Mesendoderm (in vitro differentiated cells): Measurements from ENCODE around the gene OR5K2.

Source experiments
- DNase-seq: peaks from one replicate; pipeline ENCODE4 v3.0.0; 2013
- H2AK5ac ChIP-seq: 2 replicates; pipeline ENCODE4 v1.6.1; 2013; ENCODE audit warnings: low read length, inconsistent platforms
- H2BK120ac ChIP-seq: 2 replicates; pipeline ENCODE4 v1.6.1; 2013; ENCODE audit warnings: low read depth, mild to moderate bottlenecking, low read length, moderate library complexity, mixed read lengths
- H2BK15ac ChIP-seq: replicated peaks from 2 replicates; pipeline ENCODE4 v1.6.1; 2013; ENCODE audit warnings: low read depth, mild to moderate bottlenecking, moderate library complexity
- H2BK5ac ChIP-seq: 2 replicates; pipeline ENCODE4 v1.6.1; 2013; ENCODE audit warnings: low read length, inconsistent platforms
- H3K18ac ChIP-seq: 2 replicates; pipeline ENCODE4 v1.6.1; 2013; ENCODE audit warnings: mild to moderate bottlenecking, low read length, mixed read lengths
- H3K23ac ChIP-seq: one replicate; pipeline ENCODE4 v1.6.1; 2013; ENCODE audit warnings: low read length
- H3K27ac ChIP-seq: 2 replicates; pipeline ENCODE4 v1.5.1; 2013; ENCODE audit warnings: low read depth, mild to moderate bottlenecking, inconsistent platforms, low read length, moderate library complexity
- H3K27me3 ChIP-seq: 2 replicates; pipeline ENCODE4 v1.6.1; 2013; ENCODE audit warnings: low read length, control low read depth, mild to moderate bottlenecking, inconsistent platforms; ENCODE audit not compliant: insufficient read depth, poor library complexity
- H3K36me3 ChIP-seq: 2 replicates; pipeline ENCODE4 v1.6.1; 2013; ENCODE audit warnings: low read length, inconsistent platforms; ENCODE audit not compliant: control insufficient read depth, insufficient read depth
- H3K4ac ChIP-seq: one replicate; pipeline ENCODE4 v1.6.1; 2013; ENCODE audit warnings: low read depth, mild to moderate bottlenecking, low read length, moderate library complexity
- H3K4me1 ChIP-seq: 2 replicates; pipeline ENCODE4 v1.6.1; 2013; ENCODE audit warnings: low read depth, low read length, inconsistent platforms; ENCODE audit not compliant: control insufficient read depth
- H3K4me2 ChIP-seq: 2 replicates; pipeline ENCODE4 v1.6.1; 2013; ENCODE audit warnings: low read length
- H3K4me3 ChIP-seq: 2 replicates; pipeline ENCODE4 v1.5.1; 2013; ENCODE audit warnings: mild to moderate bottlenecking, low read length
- H3K56ac ChIP-seq: one replicate; pipeline ENCODE4 v1.6.1; 2013; ENCODE audit warnings: low read length
- H3K79me1 ChIP-seq: 2 replicates; pipeline ENCODE4 v1.6.1; 2013; ENCODE audit warnings: low read length, inconsistent platforms
- H3K79me2 ChIP-seq: 2 replicates; pipeline ENCODE4 v1.6.1; 2013; ENCODE audit warnings: mild to moderate bottlenecking, low read length; ENCODE audit not compliant: control insufficient read depth, insufficient read depth
- H3K9ac ChIP-seq: 2 replicates; pipeline ENCODE4 v1.6.1; 2013; ENCODE audit warnings: low read length, inconsistent platforms
- H4K5ac ChIP-seq: one replicate; pipeline ENCODE4 v1.6.1; 2013; ENCODE audit warnings: low read length
- H4K8ac ChIP-seq: one replicate; pipeline ENCODE4 v1.6.1; 2013; ENCODE audit warnings: low read depth, mild to moderate bottlenecking, control low read depth, low read length, moderate library complexity
- WGBS: extraction: QIAGEN DNeasy Blood & Tissue Kit; methylation state at CpG from one replicate; pipeline ENCODE4 v1.1.7; 2013; ENCODE audit warnings: low lambda C conversion rate, missing lambda C conversion rate; ENCODE audit not compliant: insufficient coverage; ENCODE audit errors: extremely low coverage; 5-methylcytosine and 5-hydroxymethylcytosine counted together

The OR5K2 gene

GRCh38 chr3:98460220-98460619 lies 37.3 kb upstream of the OR5K2 start:
- Histone ChIP-seq H3K23ac (no peak overlapping the region), H4K8ac (no peak overlapping the region), H3K4me3 (no peak overlapping the region), H3K27me3 (no peaks in the 10 kb centered on the region), H3K4ac (no peak overlapping the region), H3K79me2 (no peaks in the 10 kb centered on the region), H2BK120ac (no peak overlapping the region), H4K5ac (no peak overlapping the region), H3K36me3 (no peaks in the 10 kb centered on the region), H2BK5ac (no peak overlapping the region), H2AK5ac (no peak overlapping the region), H3K4me1 (no peaks in the 10 kb centered on the region), H3K56ac (no peak overlapping the region), H3K27ac (no peak overlapping the region), H3K79me1 (no peaks in the 10 kb centered on the region), H3K18ac (no peak overlapping the region), H3K4me2 (no peak overlapping the region), H3K9ac (no peak overlapping the region), H2BK15ac (no peak overlapping the region)
- no peak for DNase-seq

GRCh38 chr3:98462901-98463300 lies 34.6 kb upstream of the OR5K2 start, which contains the start of gene OR5K1:
TSS of gene OR5K1 (plus strand) at chr3:98463201. CDS start at chr3:98469577, 6,376 bp downstream.
- no peak within 1 kb of the TSS for H2BK5ac ChIP-seq
- H2BK15ac ChIP-seq = no peak within 1 kb of the TSS
- H2AK5ac ChIP-seq = no peak within 1 kb of the TSS
- no peak within 1 kb of the TSS for H3K9ac ChIP-seq
- H3K79me1 ChIP-seq = no peaks in the 10 kb centered on the region
- no peak within 1 kb of the TSS for H3K18ac ChIP-seq
- no peak within 1 kb of the TSS for H4K8ac ChIP-seq
- WGBS = no CpG with 5 or more reads among the region's 1 CpG
- H3K56ac ChIP-seq = no peak within 1 kb of the TSS
- no peaks in the 10 kb centered on the region for H3K79me2 ChIP-seq
- no peak for DNase-seq
- no peaks in the 10 kb centered on the region for H3K27me3 ChIP-seq
- H4K5ac ChIP-seq = no peak within 1 kb of the TSS
- no peak within 1 kb of the TSS for H3K27ac ChIP-seq
- no peak within 1 kb of the TSS for H3K4me3 ChIP-seq
- H3K4me2 ChIP-seq = no peak within 1 kb of the TSS
- H3K23ac ChIP-seq = no peak within 1 kb of the TSS
- H3K4me1 ChIP-seq = no peaks in the 10 kb centered on the region
- H3K4ac ChIP-seq = no peak within 1 kb of the TSS
- no peak within 1 kb of the TSS for H2BK120ac ChIP-seq
- no peaks in the 10 kb centered on the region for H3K36me3 ChIP-seq

- Histone ChIP-seq H3K27me3 (no peaks in the 10 kb centered on the region), H3K56ac (no peak overlapping the region), H2AK5ac (no peak overlapping the region), H4K8ac (no peak overlapping the region), H3K79me1 (no peaks in the 10 kb centered on the region), H3K79me2 (no peaks in the 10 kb centered on the region), H3K23ac (no peak overlapping the region), H3K36me3 (no peaks in the 10 kb centered on the region), H4K5ac (no peak overlapping the region), H2BK120ac (no peak overlapping the region), H3K4me1 (no peaks in the 10 kb centered on the region), H3K4ac (no peak overlapping the region), H3K4me2 (no peak overlapping the region), H2BK15ac (no peak overlapping the region), H2BK5ac (no peak overlapping the region), H3K9ac (no peak overlapping the region), H3K27ac (no peak overlapping the region), H3K4me3 (no peak overlapping the region), H3K18ac (no peak overlapping the region)
- no CpG with 5 or more reads among the region's 3 CpGs for WGBS
- DNase-seq = peak; percentile 32
These were observed 14.6 kb upstream of the OR5K2 start for GRCh38 chr3:98482717-98483482.

GRCh38 chr3:98483626-98484025 lies 13.9 kb upstream of the OR5K2 start:
- Histone ChIP-seq H3K23ac (no peak overlapping the region), H3K18ac (no peak overlapping the region), H2BK15ac (no peak overlapping the region), H3K4me3 (no peak overlapping the region), H3K9ac (no peak overlapping the region), H2BK120ac (no peak overlapping the region), H3K27me3 (no peaks in the 10 kb centered on the region), H2BK5ac (no peak overlapping the region), H4K8ac (no peak overlapping the region), H4K5ac (no peak overlapping the region), H3K79me1 (no peaks in the 10 kb centered on the region), H3K4me2 (no peak overlapping the region), H3K27ac (no peak overlapping the region), H3K36me3 (no peaks in the 10 kb centered on the region), H3K4me1 (no peaks in the 10 kb centered on the region), H3K79me2 (no peaks in the 10 kb centered on the region), H3K4ac (no peak overlapping the region), H3K56ac (no peak overlapping the region), H2AK5ac (no peak overlapping the region)
- DNase-seq = peak; percentile 7
- no CpG with 5 or more reads among the region's 3 CpGs for WGBS

- DNase-seq = no peak
- Histone ChIP-seq H3K23ac (no peak overlapping the region), H3K4ac (no peak overlapping the region), H3K79me1 (no peaks in the 10 kb centered on the region), H2AK5ac (no peak overlapping the region), H3K56ac (no peak overlapping the region), H3K27ac (no peak overlapping the region), H4K5ac (no peak overlapping the region), H3K4me3 (no peak overlapping the region), H4K8ac (no peak overlapping the region), H2BK15ac (no peak overlapping the region), H3K79me2 (no peaks in the 10 kb centered on the region), H3K27me3 (no peaks in the 10 kb centered on the region), H2BK5ac (no peak overlapping the region), H3K36me3 (no peaks in the 10 kb centered on the region), H3K4me2 (no peak overlapping the region), H3K4me1 (no peaks in the 10 kb centered on the region), H3K9ac (no peak overlapping the region), H3K18ac (no peak overlapping the region), H2BK120ac (no peak overlapping the region)
- WGBS = no CpG with 5 or more reads among the region's 4 CpGs
These were observed 2.5 kb downstream of the OR5K2 start for GRCh38 chr3:98500019-98500418.

GRCh38 chr3:98501270-98501669 lies 3.8 kb downstream of the OR5K2 start:
- H3K27ac ChIP-seq = no peak overlapping the region
- no peaks in the 10 kb centered on the region for H3K4me1 ChIP-seq
- DNase-seq = no peak
- H3K23ac ChIP-seq = no peak overlapping the region
- no peaks in the 10 kb centered on the region for H3K79me2 ChIP-seq
- no peak overlapping the region for H3K4me2 ChIP-seq
- H4K5ac ChIP-seq = no peak overlapping the region
- H2BK120ac ChIP-seq = no peak overlapping the region
- no peak overlapping the region for H2BK15ac ChIP-seq
- H4K8ac ChIP-seq = no peak overlapping the region
- H2AK5ac ChIP-seq = no peak overlapping the region
- no peak overlapping the region for H3K9ac ChIP-seq
- no peak overlapping the region for H3K4ac ChIP-seq
- WGBS = no CpG with 5 or more reads among the region's 4 CpGs
- no peak overlapping the region for H3K4me3 ChIP-seq
- no peak overlapping the region for H3K56ac ChIP-seq
- no peaks in the 10 kb centered on the region for H3K27me3 ChIP-seq
- no peak overlapping the region for H3K18ac ChIP-seq
- no peak overlapping the region for H2BK5ac ChIP-seq
- H3K36me3 ChIP-seq = no peaks in the 10 kb centered on the region
- H3K79me1 ChIP-seq = no peaks in the 10 kb centered on the region
